Spinal cord (tissue), 10 donors: ENCODE measurements around the gene CABLES1. TPM values are rescaled to one million over a fixed set of nuclear protein-coding genes. Genes with fewer than 3 reads are reported as not detected.
A peak's percentile ranks its signal among the peaks of the same experiment; 100 is the strongest.

Experiments used
- DNase-seq, 6 donors: peaks; one replicate each; pipeline versions ENCODE4 v3.0.0 to v3.0.0-alpha.2; 2013 to 2015; ENCODE audit warnings: low spot score in 6 of 6, low read depth in 4 of 6
- H3K27ac ChIP-seq: one replicate; pipeline ENCODE4 v1.5.1; 2013; ENCODE audit warnings: low read depth, low read length, control low read depth
- H3K27me3 ChIP-seq: one replicate; pipeline ENCODE4 v1.6.1; 2013; ENCODE audit warnings: low read length; ENCODE audit not compliant: control insufficient read depth, insufficient read depth
- H3K36me3 ChIP-seq: one replicate; pipeline ENCODE4 v1.6.1; 2013; ENCODE audit warnings: low read length; ENCODE audit not compliant: control insufficient read depth, insufficient read depth
- H3K4me1 ChIP-seq: one replicate; pipeline ENCODE4 v1.6.1; 2013; ENCODE audit warnings: low read length; ENCODE audit not compliant: control insufficient read depth, insufficient read depth
- H3K4me3 ChIP-seq: one replicate; pipeline ENCODE4 v1.5.1; 2013; ENCODE audit warnings: low read depth, low read length, control low read depth
- H3K9me3 ChIP-seq: one replicate; pipeline ENCODE4 v1.6.1; 2013; ENCODE audit warnings: low read length; ENCODE audit not compliant: control insufficient read depth, insufficient read depth
- WGBS: methylation state at CpG from one replicate; pipeline ENCODE4 v1.1.5; 2013; ENCODE audit warnings: missing lambda C conversion rate; ENCODE audit not compliant: insufficient coverage; 5-methylcytosine and 5-hydroxymethylcytosine counted together
- polyA plus RNA-seq, 2 donors: library from polyadenylated mRNA; unstranded; fragments of 120-200 nt; gene quantifications; one replicate each; pipeline ENCODE4 v1.2.1, GENCODE V29; 2013; ENCODE audit not compliant: insufficient read length in 2 of 2
- total RNA-seq, 2 donors: library from RNA; depleted of rRNA in 1 of 2; stranded (reverse); fragments of 120-200 nt in 1 of 2; fragments of >200 nt in 1 of 2; gene quantifications; one replicate each; pipeline versions ENCODE4 v1.2.3 to v1.2.4, GENCODE V29; 2013 to 2014
- donor health status: healthy.

The CABLES1 gene
- total and polyA plus RNA-seq, 4 donors, result 7.6 to 30.4 (median 12.2) TPM

GRCh38 chr18:23127090-23127489 is 8.2 kb upstream of the CABLES1 start:
- no peaks in the 10 kb centered on the region for H3K9me3 ChIP-seq
- H3K4me3 ChIP-seq, result no peak overlapping the region
- no peaks in the 10 kb centered on the region for H3K4me1 ChIP-seq
- no peaks in the 10 kb centered on the region for H3K36me3 ChIP-seq
- no peak for DNase-seq
- WGBS, result 53% methylated on average over 4 of the region's 6 CpGs
- no peak overlapping the region for H3K27ac ChIP-seq
- H3K27me3 ChIP-seq, result no peaks in the 10 kb centered on the region

GRCh38 chr18:23129355-23130002 is 5.8 kb upstream of the CABLES1 start:
- WGBS, result 72% methylated on average over 3 of the region's 8 CpGs
- no peaks in the 10 kb centered on the region for H3K4me1 ChIP-seq
- H3K27ac ChIP-seq, result no peak overlapping the region
- no peaks in the 10 kb centered on the region for H3K36me3 ChIP-seq
- DNase-seq, result no peak
- H3K27me3 ChIP-seq, result peaks cover 6% of the 10 kb centered on the region
- H3K4me3 ChIP-seq, result no peak overlapping the region
- no peaks in the 10 kb centered on the region for H3K9me3 ChIP-seq

- WGBS, result no CpG with 5 or more reads among the region's 8 CpGs
- Histone ChIP-seq H3K4me1 (peaks cover 13% of the 10 kb centered on the region), H3K9me3 (no peaks in the 10 kb centered on the region), H3K36me3 (no peaks in the 10 kb centered on the region), H3K27me3 (peaks cover 19% of the 10 kb centered on the region), H3K27ac (no peak overlapping the region), H3K4me3 (no peak overlapping the region)
- peak in 4 of 6 donors; percentile 54 to 92 (median 81) for DNase-seq
Observed at GRCh38 chr18:23131693-23132319, 3.5 kb upstream of the CABLES1 start.

GRCh38 chr18:23133860-23134779 is 1.2 kb upstream of the CABLES1 start:
- Histone ChIP-seq H3K27ac (no peak overlapping the region), H3K27me3 (peaks cover 31% of the 10 kb centered on the region), H3K9me3 (no peaks in the 10 kb centered on the region), H3K4me3 (peak overlapping the region; percentile 29), H3K36me3 (no peaks in the 10 kb centered on the region), H3K4me1 (peaks cover 23% of the 10 kb centered on the region)
- 31% methylated on average over 6 of the region's 18 CpGs for WGBS
- DNase-seq, result peak in 1 of 6 donors; percentile 49

- Histone ChIP-seq H3K9me3 (no peaks in the 10 kb centered on the region), H3K4me1 (peaks cover 26% of the 10 kb centered on the region), H3K4me3 (peak overlapping the region; percentile 47), H3K27ac (no peak overlapping the region), H3K27me3 (peaks cover 31% of the 10 kb centered on the region), H3K36me3 (no peaks in the 10 kb centered on the region)
- under 1% methylated on average over 134 of the region's 134 CpGs for WGBS
- peak in 2 of 6 donors; percentile 52 to 55 for DNase-seq
Observed at GRCh38 chr18:23135550-23136325, 453 bp downstream of the CABLES1 start.

GRCh38 chr18:23136326-23137096 is 1.2 kb downstream of the CABLES1 start:
- Histone ChIP-seq H3K9me3 (no peaks in the 10 kb centered on the region), H3K27ac (no peak overlapping the region), H3K4me3 (peak overlapping the region; percentile 47), H3K4me1 (peaks cover 34% of the 10 kb centered on the region), H3K27me3 (peaks cover 31% of the 10 kb centered on the region), H3K36me3 (no peaks in the 10 kb centered on the region)
- WGBS, result 1% methylated on average over 68 of the region's 72 CpGs
- peak in 2 of 6 donors; percentile 43 to 50 for DNase-seq

GRCh38 chr18:23137097-23137635 is 1.9 kb downstream of the CABLES1 start:
- H3K36me3 ChIP-seq, result no peaks in the 10 kb centered on the region
- 31% methylated on average over 8 of the region's 12 CpGs for WGBS
- H3K9me3 ChIP-seq, result no peaks in the 10 kb centered on the region
- no peak overlapping the region for H3K27ac ChIP-seq
- H3K4me3 ChIP-seq, result peak overlapping the region; percentile 47
- peaks cover 40% of the 10 kb centered on the region for H3K4me1 ChIP-seq
- H3K27me3 ChIP-seq, result peaks cover 31% of the 10 kb centered on the region
- DNase-seq, result no peak

GRCh38 chr18:23137788-23138216 is 2.5 kb downstream of the CABLES1 start:
- DNase-seq, result peak in 1 of 6 donors; percentile 37
- no peak overlapping the region for H3K27ac ChIP-seq
- H3K27me3 ChIP-seq, result peaks cover 31% of the 10 kb centered on the region
- H3K4me1 ChIP-seq, result peaks cover 41% of the 10 kb centered on the region
- no peaks in the 10 kb centered on the region for H3K36me3 ChIP-seq
- no peaks in the 10 kb centered on the region for H3K9me3 ChIP-seq
- no peak overlapping the region for H3K4me3 ChIP-seq
- WGBS, result 88% methylated on average over 8 of the region's 9 CpGs
